Astrocyte (in vitro differentiated cells and primary cell): ENCODE data around the gene KERA. TPM values are rescaled to one million over a fixed set of nuclear protein-coding genes. Genes with fewer than 3 reads are reported as not detected.

ENCODE experiments used
- DNase-seq: peaks from one replicate; pipeline ENCODE4 v3.0.0-alpha.2; 2010; ENCODE audit warnings: low read depth
- FAIRE-seq: peaks from 2 replicates; lab custom pipeline; 2011; peaks lifted over from hg19 to GRCh38; lab: Jason Lieb, UNC
- H2AFZ ChIP-seq: 2 replicates; pipeline ENCODE4 v1.6.0; 2012; ENCODE audit warnings: low read depth, low read length, inconsistent platforms
- H3K27ac ChIP-seq: 2 replicates; pipeline ENCODE4 v1.5.1; 2011; ENCODE audit warnings: low read depth, low read length, inconsistent platforms
- H3K27me3 ChIP-seq: 2 replicates; pipeline ENCODE4 v1.6.0; 2011; ENCODE audit warnings: low read length, inconsistent platforms; ENCODE audit not compliant: insufficient read depth
- H3K36me3 ChIP-seq: 2 replicates; pipeline ENCODE4 v1.5.1; 2011; ENCODE audit warnings: low read length, inconsistent platforms; ENCODE audit not compliant: insufficient read depth
- H3K4me1 ChIP-seq: 2 replicates; pipeline ENCODE4 v1.5.1; 2011; ENCODE audit warnings: low read length, inconsistent platforms; ENCODE audit not compliant: insufficient read depth
- H3K4me2 ChIP-seq: 2 replicates; pipeline ENCODE4 v1.6.0; 2012; ENCODE audit warnings: low read length, inconsistent platforms
- H3K4me3 ChIP-seq: 2 replicates; pipeline ENCODE4 v1.5.1; 2011; ENCODE audit warnings: low read depth, mild to moderate bottlenecking, low read length, inconsistent platforms; ENCODE audit not compliant: insufficient read depth
- H3K79me2 ChIP-seq: 2 replicates; pipeline ENCODE4 v1.6.0; 2012; ENCODE audit warnings: mild to moderate bottlenecking, low read length, inconsistent platforms; ENCODE audit not compliant: insufficient read depth
- H3K9ac ChIP-seq: 2 replicates; pipeline ENCODE4 v1.6.0; 2012; ENCODE audit warnings: mild to moderate bottlenecking, low read length, inconsistent platforms
- H3K9me3 ChIP-seq: 2 replicates; pipeline ENCODE4 v1.5.1; 2012; ENCODE audit warnings: low read depth, mild to moderate bottlenecking, low read length, inconsistent platforms; ENCODE audit not compliant: insufficient read depth
- H4K20me1 ChIP-seq: 2 replicates; pipeline ENCODE4 v1.6.0; 2012; ENCODE audit warnings: low read length, inconsistent platforms; ENCODE audit not compliant: insufficient read depth
- H3K27ac Mint-ChIP-seq: one replicate; pipeline ENCODE4 v1.8.0; 2021; ENCODE audit warnings: mild to moderate bottlenecking, mixed read lengths; ENCODE audit not compliant: unreplicated experiment
- H3K27me3 Mint-ChIP-seq: one replicate; pipeline ENCODE4 v1.8.0; 2021; ENCODE audit warnings: low read depth, mixed read lengths; ENCODE audit not compliant: unreplicated experiment
- H3K36me3 Mint-ChIP-seq: one replicate; pipeline ENCODE4 v1.8.0; 2021; ENCODE audit warnings: low read depth, mixed read lengths; ENCODE audit not compliant: unreplicated experiment
- H3K4me1 Mint-ChIP-seq: one replicate; pipeline ENCODE4 v1.8.0; 2021; ENCODE audit warnings: low read depth, mixed read lengths; ENCODE audit not compliant: unreplicated experiment
- H3K4me3 Mint-ChIP-seq: one replicate; pipeline ENCODE4 v1.8.0; 2021; ENCODE audit warnings: mild to moderate bottlenecking, moderate library complexity, mixed read lengths; ENCODE audit not compliant: unreplicated experiment
- H3K9me3 Mint-ChIP-seq: one replicate; pipeline ENCODE4 v1.8.0; 2021; ENCODE audit warnings: mild to moderate bottlenecking, mixed read lengths; ENCODE audit not compliant: unreplicated experiment
- CTCF ChIP-seq: IDR thresholded peaks from 2 replicates; pipeline ENCODE4 v1.5.1; 2011; ENCODE audit warnings: low read depth, mild to moderate bottlenecking, inconsistent platforms, low read length, moderate library complexity; ENCODE audit not compliant: insufficient read depth
- EZH2 ChIP-seq: IDR thresholded peaks from 2 replicates; pipeline ENCODE4 v1.6.1; 2012; ENCODE audit warnings: mild to moderate bottlenecking, low read length, inconsistent platforms; ENCODE audit not compliant: insufficient read depth
- total RNA-seq: library from RNA; stranded (reverse); gene quantifications from 2 replicates; pipeline ENCODE4 v1.2.1, GENCODE V29; 2021

Gene KERA
- total RNA-seq, 1 donor from 2014 or later = not detected

- Mint-ChIP-seq H3K27me3 (no peaks in the 10 kb centered on the region), H3K4me1 (peaks cover 9% of the 10 kb centered on the region), H3K9me3 (peaks cover 8% of the 10 kb centered on the region), H3K36me3 (no peaks in the 10 kb centered on the region), H3K27ac (no peak overlapping the region), H3K4me3 (no peak overlapping the region)
- FAIRE-seq = no peak
- no peak overlapping the region for H3K9ac ChIP-seq
- H3K4me2 ChIP-seq = no peak overlapping the region
- H3K36me3 ChIP-seq = no peaks in the 10 kb centered on the region
- H3K4me3 ChIP-seq = no peak overlapping the region
- no peaks in the 10 kb centered on the region for H3K9me3 ChIP-seq
- no peak overlapping the region for H3K27ac ChIP-seq
- no peaks in the 10 kb centered on the region for H3K27me3 ChIP-seq
- TF ChIP-seq EZH2 (no peak), CTCF (no peak)
- no peak for DNase-seq
- H3K4me1 ChIP-seq = no peaks in the 10 kb centered on the region
- H3K79me2 ChIP-seq = no peaks in the 10 kb centered on the region
- H4K20me1 ChIP-seq = no peaks in the 10 kb centered on the region
- H2AFZ ChIP-seq = no peak overlapping the region
These were observed 36.7 kb downstream of the KERA start for GRCh38 chr12:91021076-91021475.

- no peaks in the 10 kb centered on the region for H4K20me1 ChIP-seq
These were observed 38.4 kb downstream of the KERA start for GRCh38 chr12:91019455-91019854.

More at GRCh38 chr12:91019455-91019854, 38.4 kb downstream of the KERA start:
- Histone ChIP-seq H3K27me3 (no peaks in the 10 kb centered on the region), H3K79me2 (no peaks in the 10 kb centered on the region), H3K27ac (no peak overlapping the region), H3K4me3 (no peak overlapping the region), H3K9me3 (no peaks in the 10 kb centered on the region), H2AFZ (no peak overlapping the region), H3K9ac (no peak overlapping the region), H3K4me1 (no peaks in the 10 kb centered on the region), H3K4me2 (no peak overlapping the region), H3K36me3 (no peaks in the 10 kb centered on the region)
- no peak overlapping the region for H3K4me3 Mint-ChIP-seq
- peaks cover 7% of the 10 kb centered on the region for H3K9me3 Mint-ChIP-seq
- TF ChIP-seq CTCF (no peak), EZH2 (no peak)
- peaks cover 9% of the 10 kb centered on the region for H3K4me1 Mint-ChIP-seq
- DNase-seq = no peak
- H3K36me3 Mint-ChIP-seq = no peaks in the 10 kb centered on the region
- H3K27me3 Mint-ChIP-seq = no peaks in the 10 kb centered on the region
- no peak overlapping the region for H3K27ac Mint-ChIP-seq
- FAIRE-seq = no peak
